Ovary (tissue), 3 donors: ENCODE measurements around the gene PTGDR.

Experiments used
- EP300 ChIP-seq: sonication (generic); formaldehyde crosslinking; IDR thresholded peaks from one replicate; pipeline ENCODE4 v1.6.1; 2017; ENCODE audit warnings: antibody characterized with exemption
- POLR2A ChIP-seq: fragments of 450-650 bp; IDR thresholded peaks from one replicate; pipeline ENCODE4 v1.6.1; 2017; ENCODE audit warnings: antibody characterized with exemption, mild to moderate bottlenecking, moderate library complexity
- TF ChIP-seq, protein P1 (sequence below), 3 donors: fragments of 450-650 bp in 2 of 3; fragments of 200-600 bp in 1 of 3; IDR thresholded peaks; one replicate each; pipeline versions ENCODE4 v1.5.1 to v1.8.0; 2016 to 2022; ENCODE audit warnings: antibody characterized with exemption in 3 of 3, mild to moderate bottlenecking in 1 of 3
- donor health status: DM: no; HTN: no; CAD: no.

DNA sequence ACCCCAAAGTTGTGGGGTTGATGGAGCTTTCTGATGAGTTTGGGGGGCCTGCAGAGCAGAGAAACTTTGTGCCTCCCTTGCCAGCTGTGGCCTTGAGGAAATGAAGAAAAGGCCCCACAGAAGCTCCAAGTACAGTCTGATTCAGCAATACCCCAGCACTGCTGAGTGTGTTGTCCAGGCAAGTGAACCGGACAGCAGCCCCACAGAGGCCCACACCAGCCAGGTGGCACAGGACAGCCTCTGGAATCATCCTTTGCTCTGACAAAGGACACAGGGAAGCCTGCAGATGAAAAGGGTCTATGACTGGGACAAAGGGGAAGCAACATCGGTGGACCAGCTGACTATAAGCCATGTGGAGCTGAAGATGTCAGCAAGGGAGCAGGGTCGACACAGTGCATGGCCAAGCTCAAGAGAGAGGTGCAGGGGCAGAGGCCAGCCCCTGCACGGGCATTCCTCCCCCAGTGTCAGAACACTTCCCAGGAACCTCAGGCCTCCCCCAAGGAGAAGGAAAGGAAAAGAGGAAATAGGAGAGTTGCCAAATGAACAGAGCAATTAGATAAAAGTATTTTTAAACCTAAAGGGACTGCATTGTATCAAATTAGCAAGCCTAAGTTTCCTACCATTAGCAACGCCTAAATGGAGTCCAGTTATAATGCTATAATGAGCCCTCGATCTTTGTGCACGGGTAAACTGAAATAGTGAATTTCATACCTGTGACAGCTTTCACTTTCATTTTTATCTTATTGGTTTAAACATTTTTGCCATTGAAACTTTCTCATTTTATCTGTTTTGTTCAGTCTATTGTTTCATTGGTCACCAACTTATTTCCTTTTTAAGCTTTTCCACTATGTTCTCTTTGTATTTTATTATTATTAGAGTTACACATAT, 46.3 kb upstream of the PTGDR start:
- TF ChIP-seq, protein P1, sequence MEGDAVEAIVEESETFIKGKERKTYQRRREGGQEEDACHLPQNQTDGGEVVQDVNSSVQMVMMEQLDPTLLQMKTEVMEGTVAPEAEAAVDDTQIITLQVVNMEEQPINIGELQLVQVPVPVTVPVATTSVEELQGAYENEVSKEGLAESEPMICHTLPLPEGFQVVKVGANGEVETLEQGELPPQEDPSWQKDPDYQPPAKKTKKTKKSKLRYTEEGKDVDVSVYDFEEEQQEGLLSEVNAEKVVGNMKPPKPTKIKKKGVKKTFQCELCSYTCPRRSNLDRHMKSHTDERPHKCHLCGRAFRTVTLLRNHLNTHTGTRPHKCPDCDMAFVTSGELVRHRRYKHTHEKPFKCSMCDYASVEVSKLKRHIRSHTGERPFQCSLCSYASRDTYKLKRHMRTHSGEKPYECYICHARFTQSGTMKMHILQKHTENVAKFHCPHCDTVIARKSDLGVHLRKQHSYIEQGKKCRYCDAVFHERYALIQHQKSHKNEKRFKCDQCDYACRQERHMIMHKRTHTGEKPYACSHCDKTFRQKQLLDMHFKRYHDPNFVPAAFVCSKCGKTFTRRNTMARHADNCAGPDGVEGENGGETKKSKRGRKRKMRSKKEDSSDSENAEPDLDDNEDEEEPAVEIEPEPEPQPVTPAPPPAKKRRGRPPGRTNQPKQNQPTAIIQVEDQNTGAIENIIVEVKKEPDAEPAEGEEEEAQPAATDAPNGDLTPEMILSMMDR (IDR thresholded peaks at IDR 0.05) = no peak
- TF ChIP-seq POLR2A (no peak), EP300 (no peak)
